Hematopoietic multipotent progenitor cell treated with erythropoietin and hydrocortisone succinate and interleukin-3 and kit ligand, for 8 days (in vitro differentiated cells): Measurements from ENCODE around the gene IMMT.
"Not testable (repeated sequence)": the region's sequence is repeated elsewhere in the genome, so short reads cannot be mapped to it uniquely, and the experiment has no call there.

Source experiments
- DNase-seq: peaks from one replicate; pipeline ENCODE4 v3.0.0-alpha.2; 2015

The IMMT gene

GRCh38 chr2:86195055-86195807, at the start of gene IMMT:
Gene IMMT, minus strand, starts transcription at chr2:86195462. Its CDS starts 80 bp downstream, at chr2:86195382.
- peak; percentile 97 for DNase-seq

- not testable (repeated sequence) for DNase-seq
Observed at GRCh38 chr2:86244781-86245180, 49.5 kb upstream of the IMMT start.

DNA sequence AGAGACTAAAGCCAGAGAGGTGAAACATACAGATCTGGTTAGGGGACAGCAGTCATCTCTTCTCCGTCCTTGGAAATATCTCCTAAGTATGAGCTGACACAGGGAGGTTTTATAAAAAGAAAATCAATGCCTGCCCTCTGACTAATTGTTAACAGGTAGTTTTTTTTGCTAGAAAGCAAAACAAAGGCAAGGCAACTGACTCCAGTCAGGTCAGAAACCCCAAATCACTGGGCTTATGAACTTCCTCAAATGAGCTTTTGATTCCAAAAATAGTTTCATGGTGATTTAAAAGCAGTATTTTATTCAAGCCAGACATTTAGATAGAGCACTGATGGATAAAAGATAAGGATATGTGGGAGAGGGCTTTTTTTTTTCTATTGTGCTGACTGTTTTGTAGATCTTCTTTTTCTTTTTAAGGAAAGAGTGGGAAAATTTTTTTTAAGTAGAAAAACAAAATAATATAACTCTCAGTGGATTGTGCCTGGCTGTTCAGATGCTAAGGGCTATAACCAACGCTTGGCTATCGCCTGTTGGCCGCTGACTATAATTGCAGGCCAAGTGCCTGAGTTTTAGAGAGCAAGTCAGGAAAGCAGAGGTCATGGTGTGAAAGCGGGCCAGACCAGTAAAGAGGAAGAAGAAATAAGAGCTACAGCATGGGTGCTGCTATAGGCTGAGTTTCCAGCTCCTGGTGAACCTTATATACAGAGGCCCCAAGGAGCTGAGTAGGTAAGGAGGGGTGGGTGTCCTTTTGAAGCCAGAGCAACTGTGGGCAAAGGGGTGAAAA, 48.9 kb upstream of the IMMT start:
- no peak for DNase-seq

GRCh38 chr2:86243272-86243671, 48.0 kb upstream of the IMMT start:
- DNase-seq = no peak

- DNase-seq = no peak
Observed at GRCh38 chr2:86241611-86242010, 46.3 kb upstream of the IMMT start.

- DNase-seq = no peak
Observed at GRCh38 chr2:86240251-86240650, 45.0 kb upstream of the IMMT start.

- DNase-seq = no peak
Observed at GRCh38 chr2:86239745-86240144, 44.5 kb upstream of the IMMT start.

GRCh38 chr2:86239326-86239725, 44.1 kb upstream of the IMMT start:
- DNase-seq = peak; percentile 11

- DNase-seq = no peak
Observed at GRCh38 chr2:86238354-86238753, 43.1 kb upstream of the IMMT start.

DNA sequence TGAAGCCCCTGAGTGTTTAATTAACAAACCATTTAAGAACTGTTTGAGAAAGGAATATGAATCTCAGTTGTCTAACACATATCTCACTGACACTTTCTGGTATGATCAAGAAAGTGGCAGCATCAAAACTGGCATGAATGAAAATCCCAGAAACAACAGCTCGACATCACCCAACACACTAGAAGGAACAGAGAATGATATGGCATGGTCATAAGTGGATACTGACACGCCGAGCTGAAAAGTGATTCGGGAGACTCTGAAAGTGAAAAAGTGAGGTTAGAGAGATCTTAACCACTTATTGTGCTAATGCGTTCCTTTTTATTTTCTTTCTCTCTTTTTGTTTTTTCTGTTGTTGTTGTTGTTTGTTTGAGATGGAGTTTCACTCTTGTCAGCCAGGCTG, 41.9 kb upstream of the IMMT start:
- DNase-seq = no peak

GRCh38 chr2:86235196-86235980, 40.1 kb upstream of the IMMT start:
- DNase-seq = no peak

DNA sequence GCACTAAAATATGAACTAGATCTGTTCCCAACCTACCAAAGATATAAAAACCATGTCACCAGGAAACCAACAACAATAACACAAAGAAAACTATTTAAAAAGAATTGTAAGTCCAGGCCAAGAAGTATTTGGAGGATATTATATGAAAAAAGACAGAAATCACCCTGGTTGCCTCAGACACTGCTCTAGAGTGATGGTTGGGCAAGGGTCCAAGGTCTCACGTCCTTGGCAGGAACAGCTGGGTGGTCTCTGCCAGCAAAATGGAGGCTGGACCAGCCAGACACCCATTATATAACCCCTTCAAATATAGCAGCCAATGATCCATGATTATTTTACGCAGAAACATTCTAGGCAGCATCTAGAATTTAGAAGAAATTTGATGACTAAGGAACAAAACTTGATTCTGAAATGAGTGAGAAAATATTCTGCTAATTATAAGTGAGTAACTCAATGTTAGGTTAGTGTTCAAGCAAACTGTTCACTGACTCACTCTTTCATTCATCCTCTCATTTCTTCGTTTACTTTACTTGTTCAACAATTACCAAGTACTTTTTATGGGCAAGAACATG, 39.4 kb upstream of the IMMT start:
- no peak for DNase-seq

DNA sequence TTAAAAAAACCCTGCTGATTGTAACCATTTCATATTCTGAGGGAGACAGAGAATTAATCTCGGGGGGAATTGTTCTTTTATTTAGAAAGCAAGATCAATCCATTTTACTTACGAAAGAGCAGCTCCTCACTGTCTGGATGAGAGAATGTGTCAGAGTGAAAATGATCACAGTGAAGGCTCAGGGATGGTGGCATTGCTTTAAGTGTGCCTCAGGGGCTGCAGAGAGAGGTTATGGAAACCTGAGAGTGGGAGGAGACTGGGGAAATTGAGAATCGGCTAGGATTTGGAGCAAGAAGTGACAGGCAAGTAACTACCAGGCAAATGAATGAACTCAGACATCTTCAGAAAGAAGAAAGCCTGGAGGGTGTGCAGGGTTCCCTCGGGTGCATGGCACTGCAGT, 38.2 kb upstream of the IMMT start:
- DNase-seq = no peak

GRCh38 chr2:86232910-86233309, 37.6 kb upstream of the IMMT start:
- DNase-seq = no peak

- no peak for DNase-seq
Observed at GRCh38 chr2:86232373-86232784, 37.1 kb upstream of the IMMT start.

DNA sequence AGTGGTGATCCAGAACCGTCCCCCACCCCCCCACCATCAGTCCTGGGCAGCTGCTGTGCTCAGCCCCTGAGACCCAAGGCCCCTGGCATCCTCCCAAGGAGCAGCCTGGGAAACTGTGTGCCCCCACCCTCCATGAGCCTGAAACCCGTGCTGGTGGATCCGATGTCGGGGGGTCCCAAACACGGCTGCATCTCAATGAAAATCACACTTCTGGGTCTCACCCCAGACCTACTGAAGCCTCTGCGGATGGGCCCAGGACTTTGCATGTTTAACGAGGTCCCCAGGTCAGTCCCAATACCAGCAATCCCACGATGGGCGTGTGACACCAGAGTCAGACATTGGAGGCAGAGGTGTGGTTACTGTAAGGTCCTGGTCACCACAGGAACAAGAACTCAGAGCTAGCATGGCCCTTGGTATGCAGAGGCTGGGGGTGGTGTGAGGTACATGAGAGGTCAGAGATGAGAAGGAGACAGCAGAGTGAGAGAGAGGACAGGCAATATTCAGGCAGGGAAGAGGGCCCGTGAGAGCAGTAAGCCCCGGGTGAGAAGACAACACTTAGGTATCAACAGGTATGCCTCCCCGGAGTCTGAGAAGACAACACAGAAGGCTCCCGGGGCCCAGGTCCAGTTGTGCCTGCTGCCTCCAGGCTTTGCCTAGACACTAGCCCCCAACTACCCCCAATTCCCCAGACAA, 36.6 kb upstream of the IMMT start:
- no peak for DNase-seq

DNA sequence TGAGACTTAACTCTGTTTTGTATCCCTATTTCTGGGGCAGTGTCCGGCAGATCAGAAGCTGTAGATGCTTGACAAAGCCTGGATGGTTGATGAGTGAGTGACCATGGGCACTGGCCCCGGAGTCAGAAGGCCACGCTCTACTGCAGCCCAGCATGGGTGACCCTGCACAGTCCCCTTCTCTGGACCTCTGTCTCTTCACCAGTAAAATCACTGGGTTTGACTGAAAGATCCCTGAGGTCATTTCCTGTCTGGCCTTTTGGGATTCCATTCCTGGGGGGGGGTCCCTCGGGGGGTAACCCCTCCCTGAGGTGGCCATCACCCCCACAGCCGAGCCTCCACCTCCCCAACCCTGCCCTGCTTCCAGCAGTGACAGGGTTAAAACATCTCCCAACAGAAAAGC, 35.7 kb upstream of the IMMT start:
- DNase-seq = no peak

- no peak for DNase-seq
Observed at GRCh38 chr2:86229221-86229620, 34.0 kb upstream of the IMMT start.

DNA sequence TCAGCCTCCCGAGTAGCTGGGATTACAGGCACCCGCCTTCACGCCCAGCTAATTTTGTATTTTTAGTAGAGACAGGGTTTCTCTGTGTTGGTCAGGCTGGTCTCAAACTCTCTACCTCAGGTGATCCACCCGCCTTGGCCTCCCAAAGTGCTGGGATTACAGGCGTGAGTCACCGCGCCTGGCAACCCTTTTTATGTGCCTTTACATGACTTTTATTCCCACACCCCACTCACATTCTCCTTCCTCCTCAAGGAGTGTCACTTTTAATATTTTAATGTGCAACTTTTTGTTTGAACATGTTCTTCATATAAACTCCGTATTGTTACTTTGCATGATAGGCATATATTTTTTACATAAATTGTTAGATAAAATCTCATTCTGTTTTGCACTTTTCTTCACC, 33.3 kb upstream of the IMMT start:
- not testable (repeated sequence) for DNase-seq

- DNase-seq = no peak
Observed at GRCh38 chr2:86227685-86228084, 32.4 kb upstream of the IMMT start.

GRCh38 chr2:86226636-86227520, 31.6 kb upstream of the IMMT start:
- DNase-seq = peak; percentile 62

DNA sequence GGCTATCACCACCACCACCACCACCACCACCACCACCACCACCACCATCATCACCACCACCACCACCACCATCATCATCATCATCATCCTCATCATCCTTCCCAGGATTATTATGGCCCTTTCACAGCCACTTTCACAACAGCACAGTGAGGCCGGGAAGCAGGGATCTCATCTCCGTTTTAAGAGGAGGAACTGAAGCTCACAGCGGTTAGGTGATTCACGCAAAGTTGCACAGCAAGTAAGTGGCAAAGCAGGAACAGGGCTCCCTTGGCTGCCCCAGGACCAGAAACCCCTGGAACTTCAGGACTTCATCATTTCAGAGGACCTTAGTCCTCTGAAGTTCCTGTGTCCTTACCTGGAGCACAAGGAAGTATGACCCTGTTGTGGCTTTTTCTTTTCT, 30.8 kb upstream of the IMMT start:
- DNase-seq = no peak
